OCI-LY7 (cell line): ENCODE results near the gene MAPK14.

ENCODE experiments used
- CTCF ChIP-seq: fragments of 200-600 bp; sonication (generic); conservative IDR thresholded peaks from 2 replicates; pipeline ENCODE4 v1.5.1; 2014; ENCODE audit warnings: mild to moderate bottlenecking, antibody characterized with exemption, low read length, moderate library complexity, mixed read lengths
- EZH2phosphoT487 ChIP-seq: fragments of 200-600 bp; sonication (generic); IDR thresholded peaks from 2 replicates; pipeline ENCODE4 v1.6.1; 2018; ENCODE audit warnings: low read depth, borderline replicate concordance, mild to moderate bottlenecking, mixed run types, antibody characterized with exemption, low read length, moderate library complexity, mixed read lengths

DNA sequence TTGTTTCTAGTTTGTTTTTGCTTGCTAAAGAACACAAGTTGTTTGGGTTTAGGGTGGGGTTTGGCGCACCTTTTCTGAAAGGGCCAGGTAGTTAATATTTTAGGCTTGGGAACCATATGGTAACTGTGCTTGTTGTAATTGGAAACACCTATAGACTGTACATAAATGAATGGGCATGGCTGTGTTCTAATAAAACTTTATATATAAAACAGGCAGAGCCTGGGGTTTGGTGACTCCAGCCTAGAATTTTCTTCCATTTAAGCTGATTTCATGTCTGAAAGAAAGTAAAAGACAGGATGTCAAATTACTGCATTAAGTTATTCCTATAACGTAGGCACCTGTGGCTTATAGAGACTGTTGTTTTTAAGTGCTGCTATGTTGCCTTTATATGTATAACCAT is 66.6 kb downstream of the MAPK14 start:
- TF ChIP-seq CTCF (no peak), EZH2phosphoT487 (no peak)
